ENCODE measurements around the gene SHC3.

SHC3 gene

DNA sequence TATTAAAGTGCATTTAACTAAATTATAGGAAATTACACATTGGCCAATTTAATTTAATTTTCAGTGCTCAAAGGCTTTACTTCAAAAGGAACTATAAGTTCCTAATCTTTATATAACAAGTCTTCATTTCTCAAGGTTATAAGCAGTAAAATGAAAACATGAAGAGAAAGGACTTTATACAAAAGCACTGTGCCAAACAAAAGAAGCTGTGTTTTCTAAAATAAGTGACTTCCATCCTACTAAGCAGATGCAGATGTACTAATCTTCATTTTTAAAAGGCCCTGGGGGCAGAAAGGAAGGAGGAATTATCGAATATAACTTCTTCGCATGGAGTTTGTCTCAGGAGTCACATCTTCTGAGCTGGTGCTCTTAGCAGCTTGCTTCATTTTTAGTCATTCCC, 81.4 kb downstream of the SHC3 start:
- no peak for DNase-seq

DNA sequence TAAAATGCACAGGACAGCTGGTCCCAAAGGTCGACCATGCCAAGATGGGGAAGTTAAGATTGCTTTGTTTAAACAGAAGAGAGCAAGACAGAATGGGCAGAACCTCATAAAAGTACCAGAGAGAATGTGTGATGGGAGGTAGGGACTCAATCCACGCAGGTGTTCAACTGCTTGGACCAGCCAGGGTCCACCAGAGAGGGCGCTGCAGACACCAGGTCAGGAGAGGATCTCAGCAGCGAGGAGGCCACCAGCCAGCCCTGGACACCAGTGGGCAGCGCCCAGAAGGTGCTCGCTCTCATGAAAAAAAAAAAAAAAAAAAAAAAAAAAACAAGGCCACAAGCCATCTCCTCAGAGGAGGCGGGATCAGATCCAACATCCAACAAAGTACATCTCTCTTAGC, 81.8 kb downstream of the SHC3 start:
- no peak for DNase-seq

DNA sequence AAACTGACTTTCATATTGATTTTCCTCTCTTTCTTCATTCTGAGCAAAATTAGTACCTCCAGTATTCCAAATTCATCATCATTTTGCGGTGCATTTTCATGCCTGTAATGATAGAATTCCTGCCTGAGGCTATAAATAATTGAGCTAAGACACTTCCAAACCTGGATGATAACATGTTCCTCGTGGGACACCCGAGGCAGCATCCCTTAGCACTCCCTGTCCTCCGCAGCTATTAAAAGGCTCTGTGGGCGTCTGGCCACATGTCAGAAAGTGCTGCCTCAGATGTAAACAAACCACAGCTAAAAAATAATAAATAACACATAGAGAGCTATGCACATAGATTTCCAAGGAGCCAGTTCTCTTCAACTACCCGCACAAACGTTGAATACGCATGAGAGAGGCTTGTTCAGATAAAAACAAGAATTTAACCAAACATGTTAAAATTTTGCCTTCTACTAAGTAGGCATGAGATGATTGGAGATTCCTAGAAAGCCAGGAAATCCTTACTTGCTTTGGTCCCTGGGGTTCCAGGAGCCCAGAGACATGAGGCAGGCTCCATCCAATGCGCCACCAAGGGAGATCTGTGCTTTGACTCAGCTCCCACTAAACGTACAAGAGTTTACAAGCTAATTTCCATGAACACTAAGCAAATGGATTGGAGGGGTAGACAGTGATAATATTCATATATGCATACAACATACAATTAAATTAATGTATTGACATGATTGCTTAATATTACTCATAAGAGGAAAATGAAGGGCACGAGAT, 82.7 kb downstream of the SHC3 start:
- no peak for DNase-seq

DNA sequence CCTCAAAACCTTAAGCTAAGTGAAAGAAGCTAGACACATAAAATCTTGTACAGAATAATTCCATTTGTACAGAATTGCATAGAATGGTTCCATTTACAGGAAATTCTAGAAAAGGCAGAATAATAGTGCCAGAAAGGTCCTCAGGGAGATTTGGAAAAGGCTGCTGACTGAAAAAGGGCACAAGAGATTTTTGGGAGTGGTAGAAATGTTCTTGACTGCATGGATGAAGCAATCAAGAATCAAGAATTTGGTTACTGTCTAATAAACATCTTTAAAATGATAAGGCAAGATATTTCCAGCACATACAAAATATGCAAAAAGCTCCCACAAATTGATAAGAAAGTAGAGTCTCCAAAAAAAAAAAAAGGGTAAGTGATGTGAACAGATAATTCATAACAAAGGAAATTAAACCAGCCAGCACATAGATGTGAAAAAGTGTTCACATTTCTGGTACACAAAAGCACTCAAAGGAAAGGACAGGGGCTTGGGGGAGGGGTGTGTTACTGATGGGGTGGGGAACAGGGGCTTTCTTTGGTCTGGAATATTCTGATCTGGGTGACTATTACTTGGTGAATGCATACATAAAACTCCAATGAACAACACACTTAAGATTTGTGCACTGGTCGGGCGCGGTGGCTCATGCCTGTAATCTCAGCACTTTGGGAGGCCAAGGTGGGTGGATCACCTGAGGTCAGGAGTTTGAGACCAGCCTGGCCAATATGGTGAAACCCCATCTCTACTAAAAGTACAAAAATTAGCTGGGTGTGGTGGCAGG, 85.2 kb downstream of the SHC3 start:
- no peak for DNase-seq

DNA sequence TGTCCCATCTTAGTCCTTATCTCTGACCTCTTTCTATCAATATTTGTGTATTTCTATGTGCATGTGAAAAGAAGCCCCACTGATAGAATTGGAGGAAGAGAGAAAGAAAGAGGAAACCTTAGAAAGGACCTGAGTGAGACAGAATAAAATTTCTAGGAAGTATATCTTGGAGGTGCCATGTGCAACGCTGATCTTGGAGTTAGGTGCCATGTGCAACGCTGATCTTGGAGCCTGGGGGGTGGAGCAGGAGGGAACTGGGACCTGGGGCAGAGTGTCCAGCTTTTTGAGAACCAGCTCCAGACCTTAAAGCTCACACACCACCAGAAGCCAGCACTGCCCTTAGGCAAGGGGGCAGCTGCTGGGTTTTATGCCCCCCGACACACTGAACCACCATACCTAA, 89.4 kb downstream of the SHC3 start:
- DNase-seq: no peak

DNA sequence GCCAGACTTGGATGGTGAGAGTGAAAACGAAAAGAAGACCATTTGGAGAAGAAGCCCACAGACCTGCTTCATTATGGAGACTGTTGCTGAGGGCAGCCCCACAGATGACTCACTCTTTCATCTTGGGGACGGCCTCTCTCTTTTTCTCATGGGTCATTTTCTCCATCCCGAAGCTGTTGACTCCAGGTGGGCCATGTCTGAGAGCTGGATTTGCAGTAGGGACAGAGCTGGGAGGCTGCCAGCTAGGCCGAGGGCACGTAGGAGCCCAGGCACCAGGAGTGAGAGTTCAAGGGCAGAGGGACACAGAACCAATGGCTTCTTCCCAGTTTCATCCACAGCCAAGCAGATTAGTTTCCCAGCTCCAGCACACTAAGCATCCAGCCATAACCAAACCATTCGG, 95.0 kb downstream of the SHC3 start:
- no peak for DNase-seq

DNA sequence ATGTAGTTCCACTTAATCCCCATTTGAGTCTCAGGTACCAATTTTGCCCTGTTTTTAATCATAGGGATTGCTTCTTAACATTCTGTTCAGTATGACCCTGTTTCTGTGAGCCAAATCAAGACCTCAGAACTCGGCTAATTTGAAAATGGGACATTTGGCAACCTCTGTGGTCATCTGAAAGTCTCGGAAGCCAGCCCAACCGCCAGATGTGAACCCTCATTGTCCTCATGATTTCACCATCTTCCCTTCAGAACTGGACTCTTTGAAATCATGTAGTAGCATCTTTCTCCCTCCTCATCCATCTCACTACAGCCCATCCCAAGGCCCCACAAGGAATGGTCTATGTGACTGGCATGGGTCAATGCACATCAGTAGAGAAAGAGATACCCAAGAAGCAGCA, 98.4 kb downstream of the SHC3 start:
- DNase-seq: no peak

DNA sequence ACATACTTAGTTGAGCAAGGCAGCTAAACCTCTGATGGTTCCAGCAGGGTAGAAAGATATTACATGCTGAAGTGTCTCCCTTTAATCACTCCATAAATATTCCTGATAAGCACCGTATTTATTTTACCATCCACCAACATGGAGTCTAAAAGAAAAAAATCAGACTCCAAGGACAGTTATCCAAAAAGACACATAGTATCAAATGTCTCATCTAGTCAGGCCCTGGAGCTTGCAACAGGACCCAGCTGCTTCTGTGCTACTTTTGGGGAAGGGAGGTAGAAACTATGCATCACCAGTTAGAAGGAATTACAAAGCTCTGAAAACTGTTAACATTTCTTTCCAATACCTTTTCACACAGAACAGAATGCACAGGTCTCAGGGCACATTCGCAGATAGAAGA, 99.2 kb downstream of the SHC3 start:
- DNase-seq: no peak

DNA sequence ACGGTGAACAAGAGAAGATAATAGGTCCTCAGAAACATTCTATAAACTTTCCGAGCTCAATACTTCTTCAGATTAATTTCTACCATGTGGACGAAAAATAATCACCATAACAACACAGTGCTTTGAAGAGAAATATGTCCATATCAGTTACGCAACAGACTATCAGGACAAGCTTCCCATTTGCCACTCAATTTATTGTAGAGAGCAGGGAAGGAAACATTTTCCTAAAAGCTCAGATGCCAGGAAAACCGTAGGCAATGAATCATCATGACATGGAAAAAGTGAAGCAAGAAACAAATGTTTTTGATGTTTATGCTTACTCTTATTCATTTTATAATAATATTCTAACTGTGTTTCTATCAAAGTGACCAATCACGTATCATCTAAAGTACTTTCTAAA, 99.8 kb downstream of the SHC3 start:
- no peak for DNase-seq

DNA sequence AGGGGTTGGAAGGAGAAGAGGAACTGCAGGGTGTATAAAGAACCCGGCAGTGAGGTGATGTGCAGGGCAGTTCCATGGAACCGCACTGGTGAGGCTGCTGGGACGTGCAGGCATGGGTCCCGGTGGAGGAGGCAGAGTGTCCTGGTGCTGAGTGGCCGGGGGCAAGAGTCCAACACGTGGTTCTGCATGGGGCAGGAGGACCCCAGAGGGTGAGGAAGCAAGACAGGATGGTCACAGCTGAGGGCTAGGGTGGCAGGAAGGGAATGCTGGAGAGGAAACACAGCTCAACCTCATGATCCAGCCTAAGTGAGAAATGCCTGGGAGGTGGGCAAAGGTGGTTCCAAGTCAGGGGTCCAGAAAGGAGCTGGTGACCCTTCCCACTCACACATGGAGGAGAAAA, 100.2 kb downstream of the SHC3 start:
- DNase-seq: no peak

DNA sequence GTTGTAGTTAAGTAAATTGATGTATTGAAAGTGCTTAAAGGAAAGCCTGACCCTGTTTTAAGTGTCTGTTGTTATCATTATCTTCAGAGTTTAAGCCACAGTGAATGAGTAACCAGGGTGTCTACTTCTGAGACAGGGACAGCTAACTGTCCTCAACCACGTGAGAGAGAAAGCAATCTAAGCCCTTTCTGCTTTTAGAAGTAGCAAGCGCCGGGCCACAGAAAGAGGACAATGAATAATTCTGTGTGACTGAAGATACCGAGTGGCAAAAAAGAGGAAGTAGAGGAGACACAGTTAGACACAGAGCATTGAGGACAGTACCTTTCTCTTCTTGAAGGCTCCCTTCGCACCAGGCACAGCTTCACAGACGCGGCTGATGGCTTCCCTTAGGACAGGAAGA, 101.1 kb downstream of the SHC3 start:
- no peak for DNase-seq

DNA sequence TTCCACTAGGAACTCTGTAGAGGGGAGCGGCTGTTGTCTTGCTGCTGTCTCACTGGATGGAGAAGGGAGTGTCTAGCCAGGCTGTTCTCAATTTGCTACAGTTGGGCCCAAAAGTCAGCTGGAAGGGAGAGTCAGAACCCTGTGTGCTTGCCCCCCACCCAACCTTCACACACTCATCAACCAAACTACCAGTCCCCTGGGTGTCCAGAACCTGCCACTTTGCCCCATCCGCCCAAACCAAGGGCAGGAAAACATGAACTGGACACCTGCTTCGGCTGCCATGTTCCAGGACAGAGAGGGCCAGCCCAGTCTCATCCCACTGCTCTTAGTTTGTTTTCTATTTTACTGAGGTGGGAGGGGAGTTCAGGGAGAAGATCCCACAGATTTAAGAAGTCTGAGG, 105.2 kb downstream of the SHC3 start:
- no peak for DNase-seq

DNA sequence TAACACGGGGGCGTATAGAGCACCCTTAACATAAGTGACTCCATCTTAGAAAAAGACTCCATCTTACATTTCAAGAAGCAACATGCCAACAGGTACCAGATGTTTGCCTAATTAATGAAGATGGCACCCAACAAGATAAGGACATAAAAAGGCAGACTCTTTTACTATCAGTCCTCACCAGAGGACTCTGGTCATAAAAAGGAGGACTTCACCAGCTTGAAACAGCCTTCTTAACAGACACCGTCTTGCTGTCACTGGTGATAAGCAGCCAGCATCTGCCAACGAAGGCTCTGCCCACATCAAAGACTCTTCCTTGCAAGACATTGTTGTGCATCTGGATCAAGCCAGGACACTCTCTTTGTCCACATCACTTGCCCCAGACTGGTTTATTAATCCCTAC, 107.0 kb downstream of the SHC3 start:
- no peak for DNase-seq

DNA sequence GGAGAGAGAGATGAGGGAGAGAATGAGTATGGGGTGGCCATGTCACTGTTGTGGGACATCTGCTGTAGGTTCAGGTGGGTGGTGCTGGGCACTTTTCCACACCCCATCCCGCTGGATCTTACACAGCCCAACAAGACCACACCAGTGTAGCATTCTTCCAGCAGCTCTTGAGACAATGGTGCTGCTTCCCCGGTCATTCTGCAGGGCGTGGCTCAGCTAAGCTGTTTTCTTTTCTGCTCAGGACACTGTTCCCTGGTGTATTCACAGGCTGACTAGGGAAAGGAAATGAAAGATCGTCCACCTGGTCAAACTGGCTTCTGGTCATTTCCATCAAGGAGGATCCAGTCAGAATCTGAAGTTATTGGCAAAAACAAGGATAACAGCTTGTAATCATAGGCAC, 111.8 kb downstream of the SHC3 start:
- no peak for DNase-seq

DNA sequence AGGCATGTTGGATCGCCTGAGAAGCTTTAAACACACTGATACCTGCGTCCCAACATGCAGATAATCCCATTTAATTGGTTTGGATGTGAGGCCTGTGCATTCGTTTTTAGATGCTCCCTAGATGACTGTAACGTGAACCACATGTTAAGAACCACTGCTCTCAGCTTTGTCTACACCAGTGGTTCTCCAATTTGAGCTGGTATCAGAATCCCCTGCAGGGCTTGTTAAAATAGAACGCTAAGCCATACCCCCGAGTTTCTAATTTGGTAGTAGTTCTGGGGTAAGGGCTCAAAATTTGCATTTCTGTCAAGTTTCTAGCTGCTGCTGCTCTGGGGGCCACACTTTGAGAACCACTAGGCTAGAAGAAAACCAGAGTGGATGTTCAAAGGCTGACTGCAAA, 112.7 kb downstream of the SHC3 start:
- no peak for DNase-seq

DNA sequence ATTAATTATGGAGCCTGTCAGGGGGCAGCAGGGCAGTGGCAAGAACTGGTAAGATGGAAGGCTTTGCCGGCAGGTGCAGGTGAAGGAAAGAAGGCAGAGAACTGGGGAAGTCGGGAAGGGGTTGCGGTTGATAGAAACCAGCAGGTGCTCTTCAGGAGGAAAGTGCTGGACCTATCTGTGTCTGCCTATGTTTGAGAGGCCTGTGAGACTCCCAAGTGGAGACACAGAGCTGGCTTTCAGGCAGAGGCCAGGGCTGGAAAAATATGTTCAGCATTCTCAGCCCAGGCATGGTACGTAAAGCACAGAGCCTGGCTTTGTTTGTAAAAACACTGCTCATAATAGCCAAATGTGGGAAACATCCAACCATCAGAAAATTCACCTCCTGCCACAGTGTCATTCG, 117.8 kb downstream of the SHC3 start:
- no peak for DNase-seq

DNA sequence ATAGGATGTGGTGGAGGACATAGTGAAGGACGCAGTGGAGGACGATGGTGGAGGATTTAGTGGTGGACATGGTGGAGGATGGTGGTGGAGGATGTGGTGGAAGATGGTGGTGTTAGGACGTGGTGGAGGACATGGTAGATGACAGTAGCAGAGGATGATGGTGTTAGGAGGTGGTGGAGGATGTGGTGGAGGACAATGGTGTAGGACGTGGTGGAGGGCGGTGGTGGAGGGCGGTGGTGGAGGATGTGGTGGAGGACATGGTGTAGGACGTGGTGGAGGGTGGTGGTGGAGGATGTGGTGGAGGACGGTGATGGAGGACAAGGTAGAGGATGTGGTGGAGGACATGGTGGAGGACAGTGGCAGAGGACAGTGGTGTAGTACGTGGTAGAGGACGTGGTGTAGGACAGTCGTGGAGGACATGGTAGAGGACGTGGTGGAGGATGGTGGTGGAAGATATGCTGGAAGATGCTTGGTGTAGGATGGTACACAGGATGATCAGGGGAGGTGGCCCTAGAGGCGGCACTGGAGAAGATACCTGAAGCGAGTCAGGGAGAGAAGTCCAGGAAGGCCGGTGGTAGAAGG, 118.6 kb downstream of the SHC3 start:
- no peak for DNase-seq

DNA sequence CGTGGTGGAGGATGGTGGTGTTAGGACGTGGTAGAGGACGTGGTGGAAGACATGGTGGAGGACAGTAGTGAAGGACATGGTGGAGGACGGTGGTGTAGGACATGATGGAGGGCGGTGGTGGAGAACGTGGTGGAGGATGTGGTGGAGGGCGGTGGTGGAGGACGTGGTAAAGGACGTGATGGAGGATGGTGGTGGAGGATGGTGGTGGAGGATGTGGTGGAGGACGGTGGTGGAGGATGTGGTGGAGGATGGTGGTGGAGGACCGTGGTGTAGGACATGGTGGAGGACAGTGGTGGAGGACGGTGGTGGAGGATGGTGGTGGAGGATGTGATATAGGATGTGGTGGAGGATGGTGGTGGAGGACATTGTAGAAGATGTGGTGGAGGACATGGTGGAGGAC, 119.7 kb downstream of the SHC3 start:
- DNase-seq: no peak

DNA sequence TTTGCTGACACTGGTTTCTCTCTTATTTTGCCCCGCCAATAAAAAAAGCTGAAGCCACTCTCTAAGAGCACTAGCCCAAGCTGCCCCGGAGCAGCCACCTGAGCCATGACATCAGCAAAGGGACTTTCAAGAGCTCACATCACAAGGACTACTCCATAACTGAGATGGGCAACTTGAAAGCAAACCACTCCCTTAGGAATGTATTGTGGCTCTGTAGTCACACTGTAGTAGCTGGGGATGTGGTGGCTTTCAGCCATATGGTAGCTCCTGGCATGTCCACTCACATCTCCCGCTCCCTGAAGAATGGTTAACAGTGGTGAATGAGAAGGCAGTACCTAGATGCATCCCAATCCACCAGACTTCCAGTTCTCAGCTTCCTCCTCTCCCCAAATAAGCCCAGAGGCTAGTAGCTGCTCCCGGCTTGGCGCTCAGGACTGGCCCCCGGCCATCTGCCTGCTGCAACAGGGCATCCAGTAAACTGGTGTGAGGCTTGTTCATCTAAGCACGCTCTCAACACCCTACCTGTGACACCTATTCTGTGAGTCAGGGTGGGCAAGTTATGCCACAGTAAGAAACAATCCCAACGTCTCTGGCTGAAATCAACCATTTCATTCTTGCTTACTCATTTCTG, 123.6 kb downstream of the SHC3 start:
- DNase-seq: no peak

DNA sequence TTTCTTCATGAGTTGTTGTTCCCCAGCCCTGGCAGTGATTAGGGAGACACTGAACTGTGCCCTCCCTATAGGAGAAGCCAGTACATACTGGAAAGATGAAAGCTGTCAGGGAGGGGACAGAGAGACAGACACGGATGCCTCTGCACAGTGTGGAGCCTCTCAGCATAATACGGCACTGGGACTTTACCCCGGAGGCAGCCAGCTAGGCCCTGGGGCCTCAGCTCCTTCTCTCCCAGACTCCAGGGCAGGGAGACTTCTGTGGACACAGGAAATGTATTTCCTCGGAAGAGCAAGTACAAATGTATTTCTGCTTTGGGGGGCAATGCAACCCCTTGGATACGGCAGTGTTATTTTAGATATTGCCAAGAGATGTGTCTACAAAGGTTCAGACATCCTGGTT, 125.3 kb downstream of the SHC3 start:
- no peak for DNase-seq

DNA sequence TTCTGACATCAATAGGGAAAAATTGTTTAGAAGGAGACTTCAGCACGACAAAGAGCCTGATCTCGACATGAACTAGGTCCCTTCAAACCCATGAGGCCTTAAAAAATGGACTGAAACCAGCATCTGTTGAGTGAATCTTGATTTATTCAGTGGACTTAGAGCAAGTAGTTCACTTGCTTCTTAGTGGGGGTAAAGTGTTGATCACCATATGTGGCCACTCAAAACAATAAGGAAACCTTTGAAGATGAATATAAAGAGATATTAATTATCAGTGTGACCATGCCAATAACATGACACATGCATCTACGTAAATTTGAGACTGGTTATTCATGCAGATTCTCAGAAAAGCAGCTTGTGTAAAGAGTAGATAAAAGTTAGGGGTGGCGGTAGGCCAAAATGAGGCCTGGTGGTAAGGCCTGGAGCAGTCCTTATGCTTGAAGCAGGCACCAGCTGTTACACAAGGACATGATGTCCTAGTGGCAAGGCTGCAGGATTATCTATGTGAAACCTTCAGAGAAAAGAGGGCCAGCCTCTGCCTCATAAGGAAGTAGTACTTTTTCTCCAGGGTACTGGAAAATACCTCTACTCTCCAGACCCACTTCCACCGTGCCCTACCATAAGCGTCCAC, 126.0 kb downstream of the SHC3 start:
- DNase-seq: no peak

DNA sequence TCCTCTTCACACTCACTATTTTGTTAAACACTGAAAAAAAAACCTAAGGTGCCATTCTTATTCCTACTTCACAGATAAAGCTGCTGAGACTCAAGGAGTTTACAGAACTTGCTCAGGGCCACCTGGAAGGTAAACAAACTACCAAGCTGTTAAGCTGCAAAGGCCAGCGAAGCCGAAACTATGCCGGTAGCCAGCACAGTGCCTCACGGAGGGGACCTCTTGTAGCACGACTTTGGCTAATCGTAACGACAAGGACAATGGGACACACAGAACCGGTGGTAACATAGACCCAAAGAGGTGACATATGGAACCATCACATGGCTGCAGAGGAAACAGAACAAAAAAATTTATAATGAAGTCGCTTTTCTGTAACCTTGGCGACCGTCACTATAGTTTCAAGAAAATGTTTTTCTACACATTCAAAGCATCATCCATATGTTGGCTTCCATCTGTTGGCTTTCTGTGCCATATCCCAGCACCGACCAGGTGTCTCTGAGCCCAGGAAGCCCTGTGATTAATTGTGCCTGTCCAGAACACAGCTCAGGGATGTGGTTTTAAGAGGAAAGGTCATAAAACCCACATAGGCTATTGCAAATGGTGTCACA, 127.1 kb downstream of the SHC3 start:
- no peak for DNase-seq

DNA sequence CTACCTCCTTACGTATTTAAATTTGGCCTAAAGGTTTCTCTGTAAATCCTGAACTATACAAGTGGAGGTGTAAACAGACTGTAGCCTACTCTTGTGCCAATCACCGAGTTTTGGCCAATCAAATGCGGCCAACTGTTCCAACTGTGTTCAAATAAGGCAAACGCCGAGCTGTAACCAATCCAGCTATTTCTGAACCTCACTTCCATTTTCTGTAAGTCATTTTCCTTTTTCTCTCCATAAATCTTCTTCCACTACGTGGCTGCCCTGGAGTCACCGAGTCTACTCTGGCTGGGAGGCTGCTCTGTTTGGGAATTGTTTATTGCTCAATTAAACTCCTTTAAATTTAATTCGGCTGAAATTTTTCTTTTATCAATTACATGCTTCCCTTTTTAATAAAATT, 129.0 kb downstream of the SHC3 start:
- DNase-seq: no peak

All from NCI-H345 (cell line).